Measurements from ENCODE around the gene JAK1. TPM values are rescaled to one million over a fixed set of nuclear protein-coding genes. Genes with fewer than 3 reads are reported as not detected.

Gene JAK1
- total RNA-seq, 4 donors from 2014 or later, result 112 to 158 (median 135) TPM

DNA sequence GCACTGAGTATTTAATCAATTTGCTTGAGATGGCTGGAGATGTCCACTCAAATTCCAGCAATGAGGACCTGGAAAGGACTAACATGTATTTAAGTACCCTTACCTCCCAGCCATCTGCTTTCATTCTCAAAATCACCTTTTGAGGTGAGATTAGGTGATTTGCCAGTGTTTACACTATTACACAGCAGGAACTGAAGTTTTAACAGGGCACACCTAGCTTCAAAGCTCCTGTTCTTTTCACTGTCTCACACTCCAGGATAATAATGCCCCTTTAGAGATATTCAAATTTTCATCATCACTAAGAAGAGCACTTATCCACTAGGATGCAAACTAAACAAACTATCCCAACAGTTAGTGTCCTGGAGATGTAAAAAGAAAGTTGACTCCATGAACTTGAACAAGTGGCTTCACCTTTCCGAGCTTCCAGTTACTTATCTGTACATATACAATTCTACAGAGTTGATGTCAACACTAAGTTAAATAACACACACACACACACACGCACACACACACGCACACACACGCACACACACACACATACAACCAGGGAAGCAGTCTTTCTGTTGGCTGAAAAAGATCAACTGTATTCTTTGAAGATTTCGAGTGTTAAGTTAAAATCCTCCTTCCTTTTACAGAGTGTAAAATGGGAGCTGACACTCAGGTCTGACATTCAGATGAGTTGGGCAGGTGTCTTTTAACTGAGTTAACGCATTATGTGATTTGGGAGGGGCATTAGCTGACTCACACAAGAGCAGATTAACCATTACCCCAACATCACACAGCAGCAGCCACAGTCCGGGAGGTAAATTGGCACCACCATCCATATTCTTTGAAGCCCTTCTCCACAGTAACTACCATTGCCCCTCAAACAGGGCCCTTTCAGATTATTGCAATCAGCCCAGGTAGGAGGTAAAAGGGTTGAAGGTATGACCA is 15.5 kb upstream of the JAK1 start:
- H3K36me3 ChIP-seq, result peaks cover 0 to 33% (median 7%) of the 10 kb centered on the region in 4 donors
- no peaks in the 10 kb centered on the region for H3K9me3 ChIP-seq
- TF ChIP-seq POLR2A (IDR thresholded peaks at IDR 0.05; ENCODE audit: low read depth) (no peak), POLR2AphosphoS5 (IDR thresholded peaks at IDR 0.05) (no peak), EP300 (IDR thresholded peaks at IDR 0.05) (no peak)
- TF ChIP-seq, protein P1, sequence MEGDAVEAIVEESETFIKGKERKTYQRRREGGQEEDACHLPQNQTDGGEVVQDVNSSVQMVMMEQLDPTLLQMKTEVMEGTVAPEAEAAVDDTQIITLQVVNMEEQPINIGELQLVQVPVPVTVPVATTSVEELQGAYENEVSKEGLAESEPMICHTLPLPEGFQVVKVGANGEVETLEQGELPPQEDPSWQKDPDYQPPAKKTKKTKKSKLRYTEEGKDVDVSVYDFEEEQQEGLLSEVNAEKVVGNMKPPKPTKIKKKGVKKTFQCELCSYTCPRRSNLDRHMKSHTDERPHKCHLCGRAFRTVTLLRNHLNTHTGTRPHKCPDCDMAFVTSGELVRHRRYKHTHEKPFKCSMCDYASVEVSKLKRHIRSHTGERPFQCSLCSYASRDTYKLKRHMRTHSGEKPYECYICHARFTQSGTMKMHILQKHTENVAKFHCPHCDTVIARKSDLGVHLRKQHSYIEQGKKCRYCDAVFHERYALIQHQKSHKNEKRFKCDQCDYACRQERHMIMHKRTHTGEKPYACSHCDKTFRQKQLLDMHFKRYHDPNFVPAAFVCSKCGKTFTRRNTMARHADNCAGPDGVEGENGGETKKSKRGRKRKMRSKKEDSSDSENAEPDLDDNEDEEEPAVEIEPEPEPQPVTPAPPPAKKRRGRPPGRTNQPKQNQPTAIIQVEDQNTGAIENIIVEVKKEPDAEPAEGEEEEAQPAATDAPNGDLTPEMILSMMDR (IDR thresholded peaks at IDR 0.05), result no peak
- peaks cover 0 to 12% (median 0%) of the 10 kb centered on the region in 4 donors for H3K4me1 ChIP-seq
- no peak overlapping the region for H3K4me3 ChIP-seq
- intact Hi-C loops (cut with DNase I), result no loop called here
- H3K27ac ChIP-seq (replicated peaks in 1 of 4), result no peak overlapping the region
- no peak for DNase-seq (ENCODE audit: extremely low spot score)
- WGBS, result 90% methylated on average over 7 of the region's 7 CpGs
- no peaks in the 10 kb centered on the region for H3K27me3 ChIP-seq

DNA sequence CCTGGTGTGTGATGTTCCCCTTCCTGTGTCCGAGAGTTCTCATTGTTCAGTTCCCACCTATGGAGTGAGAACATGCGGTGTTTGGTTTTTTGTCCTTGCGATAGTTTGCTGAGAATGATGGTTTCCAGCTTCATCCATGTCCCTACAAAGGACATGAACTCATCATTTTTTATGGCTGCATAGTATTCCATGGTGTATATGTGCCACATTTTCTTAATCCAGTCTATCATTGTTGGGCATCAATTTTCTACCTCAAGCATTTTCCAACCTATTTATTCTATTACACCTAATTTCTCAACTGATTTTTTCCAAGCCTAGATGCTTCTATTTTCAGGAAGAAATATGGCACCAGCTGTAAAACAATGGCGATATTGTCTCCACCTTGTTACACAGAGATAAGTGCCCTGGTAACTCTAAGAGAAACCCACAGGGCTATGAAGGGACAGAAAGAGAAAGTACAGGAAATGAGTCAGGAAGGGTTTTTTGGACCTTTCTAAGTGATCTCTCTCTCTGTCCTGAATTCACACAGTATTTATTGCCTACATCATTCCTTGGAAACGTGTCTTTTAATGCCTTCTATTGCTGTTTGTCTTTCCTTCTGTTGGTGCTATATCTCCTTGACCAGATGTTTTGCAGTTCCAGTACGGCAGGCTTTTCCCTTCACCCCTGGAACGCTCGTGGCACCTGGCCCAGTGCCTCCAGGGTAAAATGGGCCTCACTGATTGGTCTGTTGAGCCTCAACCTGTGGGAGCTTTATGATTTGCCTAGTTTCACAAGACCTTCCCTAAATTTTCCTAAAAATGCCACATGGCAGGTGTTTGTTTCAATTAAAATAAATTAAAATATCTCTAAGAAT is 14.6 kb upstream of the JAK1 start:
- no peak for DNase-seq (ENCODE audit: extremely low spot score)
- TF ChIP-seq, protein P1 (IDR thresholded peaks at IDR 0.05), result no peak
- TF ChIP-seq POLR2A (IDR thresholded peaks at IDR 0.05; ENCODE audit: low read depth) (no peak), POLR2AphosphoS5 (IDR thresholded peaks at IDR 0.05) (no peak), EP300 (IDR thresholded peaks at IDR 0.05) (no peak)
- intact Hi-C loops (cut with DNase I), result no loop called here
- Histone ChIP-seq H3K27me3 (no peaks in the 10 kb centered on the region), H3K27ac (replicated peaks in 1 of 4) (no peak overlapping the region), H3K4me3 (no peak overlapping the region), H3K9me3 (no peaks in the 10 kb centered on the region), H3K4me1 (peaks cover 0 to 12% (median 0%) of the 10 kb centered on the region in 4 donors), H3K36me3 (peaks cover 0 to 31% (median 7%) of the 10 kb centered on the region in 4 donors)
- 87% methylated on average over 8 of the region's 8 CpGs for WGBS

DNA sequence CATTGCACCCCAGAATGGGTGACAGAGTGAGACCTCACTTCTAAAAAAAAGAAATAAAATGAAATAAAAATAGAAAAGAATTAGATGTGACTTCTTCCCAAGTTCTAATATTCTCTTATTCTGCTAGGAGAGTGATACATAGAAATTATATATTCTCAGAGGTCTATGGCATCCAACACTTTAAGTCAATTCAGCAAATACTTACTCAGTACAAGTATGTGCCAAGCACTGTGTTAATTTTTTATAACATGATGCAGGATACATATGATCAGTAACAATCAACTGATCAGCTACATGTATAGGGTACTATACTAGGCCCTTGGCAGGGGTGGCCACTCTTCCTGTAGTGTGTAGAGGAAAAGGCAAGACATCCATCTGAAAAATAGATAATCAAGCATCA is 13.0 kb upstream of the JAK1 start:
- DNase-seq (ENCODE audit: extremely low spot score), result no peak

DNA sequence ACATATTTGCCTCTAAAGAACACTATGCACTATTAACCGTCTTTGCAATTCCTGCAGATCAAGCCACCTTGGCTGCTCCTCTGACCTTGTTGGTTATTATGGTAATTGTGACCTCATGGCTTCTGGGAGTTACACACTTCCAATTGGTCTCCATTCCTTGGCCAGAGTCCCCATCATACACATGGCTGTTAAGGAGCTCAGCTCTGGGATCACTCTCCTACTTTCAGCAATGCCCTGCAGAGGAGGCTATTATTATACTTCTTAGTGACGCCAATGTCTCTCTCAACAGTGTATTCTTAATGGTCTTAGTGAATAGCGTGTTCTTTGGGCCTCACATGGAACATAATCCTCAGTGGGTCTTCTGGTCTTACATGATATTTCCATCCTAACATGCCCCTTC is 10.0 kb upstream of the JAK1 start:
- no peak overlapping the region for H3K27ac ChIP-seq (replicated peaks in 1 of 4)
- intact Hi-C loops (cut with DNase I), result no loop called here
- no peak overlapping the region for H3K4me3 ChIP-seq
- H3K9me3 ChIP-seq, result no peaks in the 10 kb centered on the region
- TF ChIP-seq, protein P1 (IDR thresholded peaks at IDR 0.05), result no peak
- TF ChIP-seq EP300 (IDR thresholded peaks at IDR 0.05), result no peak
- no peak for TF ChIP-seq POLR2A (IDR thresholded peaks at IDR 0.05; ENCODE audit: low read depth)
- TF ChIP-seq POLR2AphosphoS5 (IDR thresholded peaks at IDR 0.05), result no peak
- H3K27me3 ChIP-seq, result no peaks in the 10 kb centered on the region
- WGBS, result 97% methylated on average over 3 of the region's 3 CpGs
- no peaks in the 10 kb centered on the region for H3K4me1 ChIP-seq
- H3K36me3 ChIP-seq, result peaks cover 0 to 14% (median 5%) of the 10 kb centered on the region in 4 donors
- DNase-seq (ENCODE audit: extremely low spot score), result no peak

More for the DNA sequence above, 13.0 kb upstream of the JAK1 start:
- intact Hi-C loops (cut with DNase I), result no loop called here
- peaks cover 0 to 14% (median 5%) of the 10 kb centered on the region in 4 donors for H3K36me3 ChIP-seq
- no peak overlapping the region for H3K27ac ChIP-seq (replicated peaks in 1 of 4)
- H3K27me3 ChIP-seq, result no peaks in the 10 kb centered on the region
- H3K4me1 ChIP-seq, result peaks cover 0 to 12% (median 0%) of the 10 kb centered on the region in 4 donors
- TF ChIP-seq POLR2A (IDR thresholded peaks at IDR 0.05; ENCODE audit: low read depth) (no peak), EP300 (IDR thresholded peaks at IDR 0.05) (no peak), POLR2AphosphoS5 (IDR thresholded peaks at IDR 0.05) (no peak)
- TF ChIP-seq, protein P1 (IDR thresholded peaks at IDR 0.05), result no peak
- no peak overlapping the region for H3K4me3 ChIP-seq
- H3K9me3 ChIP-seq, result no peaks in the 10 kb centered on the region

Measured in esophagus muscularis mucosa (tissue), 4 donors.